SK-N-SH (cell line): Measurements from ENCODE around the gene TRPV6.

ENCODE experiments used
- EP300 ChIP-seq, 2 experiments: IDR thresholded peaks; 2 replicates each; pipeline versions ENCODE4 v1.4.0 to v1.6.1; 2012; ENCODE audit warnings: borderline replicate concordance in 1 of 2, low read depth in 1 of 2, low read length in 1 of 2
- JUND ChIP-seq: IDR thresholded peaks from 2 replicates; pipeline ENCODE4 v1.4.0; 2012
- NFIC ChIP-seq: IDR thresholded peaks from 2 replicates; pipeline ENCODE4 v1.4.0; 2012; ENCODE audit warnings: borderline replicate concordance
- RFX5 ChIP-seq: IDR thresholded peaks from 2 replicates; pipeline ENCODE4 v1.6.1; 2012; ENCODE audit warnings: mild to moderate bottlenecking, improper control_type of control experiment, low read length
- SIN3A ChIP-seq: IDR thresholded peaks from 2 replicates; pipeline ENCODE4 v1.6.1; 2012; ENCODE audit warnings: low read depth, mild to moderate bottlenecking, low read length, moderate library complexity, borderline replicate concordance
- TAF1 ChIP-seq: IDR thresholded peaks from 2 replicates; pipeline ENCODE4 v1.6.1; 2012; ENCODE audit warnings: low read depth, mild to moderate bottlenecking, low read length, moderate library complexity, borderline replicate concordance
- TCF12 ChIP-seq: IDR thresholded peaks from 2 replicates; pipeline ENCODE4 v1.4.0; 2012
- TF ChIP-seq, protein P1 (sequence below): fragments of 200-600 bp; sonication (generic); IDR thresholded peaks from 2 replicates; pipeline ENCODE4 v1.6.1; 2017; ENCODE audit warnings: antibody characterized with exemption, mild to moderate bottlenecking, moderate library complexity
- TF ChIP-seq, protein P2 (sequence below): IDR thresholded peaks from 2 replicates; pipeline ENCODE4 v1.6.1; 2012; ENCODE audit warnings: mild to moderate bottlenecking, low read depth, low read length, moderate library complexity
- TF ChIP-seq, protein P3 (sequence below): IDR thresholded peaks from 2 replicates; pipeline ENCODE4 v1.4.0; 2012; ENCODE audit warnings: low read depth

DNA sequence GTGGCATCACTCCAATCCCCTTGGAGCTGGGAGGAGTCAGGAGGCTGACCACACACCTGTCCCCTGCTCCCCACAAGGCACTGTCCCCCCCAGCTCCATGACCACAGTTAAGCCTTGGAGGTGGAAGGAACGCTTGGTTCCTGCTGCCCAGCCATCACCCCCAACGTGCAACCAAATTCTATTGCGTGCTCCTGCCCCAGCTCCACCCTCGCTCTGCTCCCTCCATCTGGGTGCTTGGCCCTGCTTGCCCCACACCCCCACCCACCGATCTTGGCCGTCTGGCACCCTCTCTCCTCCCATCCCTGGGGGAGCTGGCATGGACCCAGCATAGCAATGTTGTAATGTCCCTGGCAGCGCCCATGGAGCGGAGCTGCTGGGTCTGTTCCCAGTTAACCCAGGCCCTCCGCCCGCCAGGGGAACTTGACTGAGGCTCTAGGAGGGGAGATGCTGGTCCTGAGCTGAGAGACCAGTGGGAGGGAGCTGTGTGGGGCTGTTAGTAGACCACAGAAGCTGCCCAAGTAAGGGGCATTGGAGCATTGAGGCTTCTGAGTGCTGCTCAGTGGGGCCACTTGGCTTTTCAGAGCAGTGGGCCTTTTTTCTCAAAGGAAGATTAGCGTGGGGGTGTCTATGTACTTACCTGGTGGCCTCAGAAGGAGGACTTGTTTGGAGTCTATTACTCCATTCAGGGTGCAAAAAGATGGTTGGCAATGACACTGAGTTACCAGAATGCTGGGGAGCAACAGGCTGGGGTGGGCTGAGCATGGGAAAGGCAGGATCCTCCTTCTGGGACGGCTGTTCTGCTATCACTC is 29.6 kb downstream of the TRPV6 start:
- TF ChIP-seq, protein P1, sequence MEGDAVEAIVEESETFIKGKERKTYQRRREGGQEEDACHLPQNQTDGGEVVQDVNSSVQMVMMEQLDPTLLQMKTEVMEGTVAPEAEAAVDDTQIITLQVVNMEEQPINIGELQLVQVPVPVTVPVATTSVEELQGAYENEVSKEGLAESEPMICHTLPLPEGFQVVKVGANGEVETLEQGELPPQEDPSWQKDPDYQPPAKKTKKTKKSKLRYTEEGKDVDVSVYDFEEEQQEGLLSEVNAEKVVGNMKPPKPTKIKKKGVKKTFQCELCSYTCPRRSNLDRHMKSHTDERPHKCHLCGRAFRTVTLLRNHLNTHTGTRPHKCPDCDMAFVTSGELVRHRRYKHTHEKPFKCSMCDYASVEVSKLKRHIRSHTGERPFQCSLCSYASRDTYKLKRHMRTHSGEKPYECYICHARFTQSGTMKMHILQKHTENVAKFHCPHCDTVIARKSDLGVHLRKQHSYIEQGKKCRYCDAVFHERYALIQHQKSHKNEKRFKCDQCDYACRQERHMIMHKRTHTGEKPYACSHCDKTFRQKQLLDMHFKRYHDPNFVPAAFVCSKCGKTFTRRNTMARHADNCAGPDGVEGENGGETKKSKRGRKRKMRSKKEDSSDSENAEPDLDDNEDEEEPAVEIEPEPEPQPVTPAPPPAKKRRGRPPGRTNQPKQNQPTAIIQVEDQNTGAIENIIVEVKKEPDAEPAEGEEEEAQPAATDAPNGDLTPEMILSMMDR = no peak
- TF ChIP-seq, protein P2, sequence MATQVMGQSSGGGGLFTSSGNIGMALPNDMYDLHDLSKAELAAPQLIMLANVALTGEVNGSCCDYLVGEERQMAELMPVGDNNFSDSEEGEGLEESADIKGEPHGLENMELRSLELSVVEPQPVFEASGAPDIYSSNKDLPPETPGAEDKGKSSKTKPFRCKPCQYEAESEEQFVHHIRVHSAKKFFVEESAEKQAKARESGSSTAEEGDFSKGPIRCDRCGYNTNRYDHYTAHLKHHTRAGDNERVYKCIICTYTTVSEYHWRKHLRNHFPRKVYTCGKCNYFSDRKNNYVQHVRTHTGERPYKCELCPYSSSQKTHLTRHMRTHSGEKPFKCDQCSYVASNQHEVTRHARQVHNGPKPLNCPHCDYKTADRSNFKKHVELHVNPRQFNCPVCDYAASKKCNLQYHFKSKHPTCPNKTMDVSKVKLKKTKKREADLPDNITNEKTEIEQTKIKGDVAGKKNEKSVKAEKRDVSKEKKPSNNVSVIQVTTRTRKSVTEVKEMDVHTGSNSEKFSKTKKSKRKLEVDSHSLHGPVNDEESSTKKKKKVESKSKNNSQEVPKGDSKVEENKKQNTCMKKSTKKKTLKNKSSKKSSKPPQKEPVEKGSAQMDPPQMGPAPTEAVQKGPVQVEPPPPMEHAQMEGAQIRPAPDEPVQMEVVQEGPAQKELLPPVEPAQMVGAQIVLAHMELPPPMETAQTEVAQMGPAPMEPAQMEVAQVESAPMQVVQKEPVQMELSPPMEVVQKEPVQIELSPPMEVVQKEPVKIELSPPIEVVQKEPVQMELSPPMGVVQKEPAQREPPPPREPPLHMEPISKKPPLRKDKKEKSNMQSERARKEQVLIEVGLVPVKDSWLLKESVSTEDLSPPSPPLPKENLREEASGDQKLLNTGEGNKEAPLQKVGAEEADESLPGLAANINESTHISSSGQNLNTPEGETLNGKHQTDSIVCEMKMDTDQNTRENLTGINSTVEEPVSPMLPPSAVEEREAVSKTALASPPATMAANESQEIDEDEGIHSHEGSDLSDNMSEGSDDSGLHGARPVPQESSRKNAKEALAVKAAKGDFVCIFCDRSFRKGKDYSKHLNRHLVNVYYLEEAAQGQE = no peak
- TF ChIP-seq SIN3A (no peak), NFIC (no peak), EP300 (IDR thresholded peaks at IDR 0.05; ENCODE audit: borderline replicate concordance in 1 of 2, low read depth in 1 of 2, low read length in 1 of 2) (no peak), TAF1 (no peak), JUND (no peak), RFX5 (no peak), TCF12 (no peak)
- TF ChIP-seq, protein P3, sequence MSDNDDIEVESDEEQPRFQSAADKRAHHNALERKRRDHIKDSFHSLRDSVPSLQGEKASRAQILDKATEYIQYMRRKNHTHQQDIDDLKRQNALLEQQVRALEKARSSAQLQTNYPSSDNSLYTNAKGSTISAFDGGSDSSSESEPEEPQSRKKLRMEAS = no peak
